K562 treated with DMSO at 1 percent for 24 hours (cell line): Measurements from ENCODE around the gene SHISA7. TPM values are rescaled to one million over a fixed set of nuclear protein-coding genes. Genes with fewer than 3 reads are reported as not detected.

ENCODE experiments used
- total RNA-seq: library from RNA; unstranded; fragments of 300-600 nt; gene quantifications from 2 replicates; pipeline ENCODE4 v1.2.3, GENCODE V29; 2022; ENCODE audit warnings: low read depth; ENCODE audit not compliant: insufficient read depth

SHISA7 gene
- total RNA-seq: 0.13 and 0.37 TPM in 2 replicates

DNA sequence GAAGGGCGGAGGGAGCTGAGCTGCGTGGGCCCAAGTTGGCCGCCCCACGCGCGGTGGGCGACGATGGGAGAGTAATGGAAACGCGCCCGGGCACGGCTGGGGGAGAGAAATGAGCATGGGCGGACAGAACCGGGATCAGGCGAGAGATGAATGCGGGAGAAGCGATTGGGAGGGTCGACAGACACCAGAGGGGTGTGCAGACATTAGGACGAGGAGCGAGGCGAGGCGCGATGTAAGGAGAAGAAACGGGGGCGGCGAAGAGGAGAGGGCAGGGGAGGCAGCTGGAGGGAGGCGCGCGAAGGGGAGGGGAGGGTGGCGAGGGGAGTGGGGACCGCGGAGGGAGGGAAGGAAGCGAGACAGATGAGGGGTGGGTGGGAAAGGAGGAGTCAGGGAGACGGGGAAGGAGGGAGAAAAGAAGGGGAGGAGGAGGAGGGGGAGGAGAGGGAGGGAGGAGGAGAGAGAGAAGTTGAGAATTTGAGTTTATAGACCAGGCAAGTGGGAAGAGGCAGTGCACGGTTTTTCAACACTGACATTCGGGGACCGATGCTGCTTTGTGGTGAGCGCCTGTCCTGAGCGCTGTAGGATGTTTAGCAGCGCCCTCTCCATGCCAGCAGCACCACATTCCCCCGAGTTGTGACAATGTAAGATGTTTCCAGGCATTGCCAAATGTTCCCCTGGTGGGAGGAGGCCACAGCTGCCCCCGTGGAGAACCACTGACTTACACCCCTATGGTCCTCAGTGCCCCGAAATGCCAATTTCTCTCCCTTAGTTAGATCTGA is at the start of gene SHISA7:
SHISA7 (minus strand) TSS at position 256 of the 779 bp plus-strand sequence. CDS start 437 bp downstream, outside the sequence.

DNA sequence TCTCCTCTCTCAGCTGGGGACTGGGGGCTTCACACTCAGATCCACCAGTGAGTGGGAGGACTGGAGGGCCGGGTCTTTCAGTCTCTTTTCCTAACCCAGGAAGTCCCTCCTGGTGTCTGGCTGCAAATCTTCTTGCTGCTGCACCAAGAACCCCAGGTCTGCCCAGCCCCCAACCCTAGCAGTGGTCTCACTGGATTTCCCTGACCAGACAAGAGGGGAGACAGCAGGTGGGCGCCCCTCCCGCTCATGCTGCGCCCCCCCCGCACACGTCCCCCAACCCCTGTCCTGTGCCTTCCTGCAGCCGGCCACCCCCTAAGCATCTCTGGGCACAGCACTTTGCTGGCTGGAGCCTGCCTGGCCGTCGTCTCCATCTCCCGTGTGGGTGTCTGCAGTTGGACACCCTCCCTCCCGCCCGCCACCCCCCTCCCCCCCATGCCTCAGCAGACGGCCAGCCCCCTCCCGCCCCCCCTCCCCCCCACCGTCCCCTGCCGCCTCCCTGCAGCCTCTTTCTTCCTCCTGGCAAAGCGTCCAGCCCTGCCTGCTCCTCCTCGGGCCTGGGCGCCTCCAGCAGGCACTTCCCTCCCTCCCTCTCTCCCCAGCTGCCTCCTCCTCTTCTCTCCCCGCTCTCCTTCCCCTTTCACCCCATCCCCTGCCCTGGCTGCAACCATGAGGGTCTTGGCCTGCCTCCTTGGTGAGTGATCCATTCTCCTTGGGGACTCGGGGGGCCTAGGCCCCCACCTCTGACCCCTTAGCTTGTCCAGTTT is 45.0 kb upstream of the SHISA7 start, which contains the start of gene SSC5D:
SSC5D (plus strand) TSS at position 513 of the 764 bp plus-strand sequence; CDS start at position 667, 154 bp downstream.

DNA sequence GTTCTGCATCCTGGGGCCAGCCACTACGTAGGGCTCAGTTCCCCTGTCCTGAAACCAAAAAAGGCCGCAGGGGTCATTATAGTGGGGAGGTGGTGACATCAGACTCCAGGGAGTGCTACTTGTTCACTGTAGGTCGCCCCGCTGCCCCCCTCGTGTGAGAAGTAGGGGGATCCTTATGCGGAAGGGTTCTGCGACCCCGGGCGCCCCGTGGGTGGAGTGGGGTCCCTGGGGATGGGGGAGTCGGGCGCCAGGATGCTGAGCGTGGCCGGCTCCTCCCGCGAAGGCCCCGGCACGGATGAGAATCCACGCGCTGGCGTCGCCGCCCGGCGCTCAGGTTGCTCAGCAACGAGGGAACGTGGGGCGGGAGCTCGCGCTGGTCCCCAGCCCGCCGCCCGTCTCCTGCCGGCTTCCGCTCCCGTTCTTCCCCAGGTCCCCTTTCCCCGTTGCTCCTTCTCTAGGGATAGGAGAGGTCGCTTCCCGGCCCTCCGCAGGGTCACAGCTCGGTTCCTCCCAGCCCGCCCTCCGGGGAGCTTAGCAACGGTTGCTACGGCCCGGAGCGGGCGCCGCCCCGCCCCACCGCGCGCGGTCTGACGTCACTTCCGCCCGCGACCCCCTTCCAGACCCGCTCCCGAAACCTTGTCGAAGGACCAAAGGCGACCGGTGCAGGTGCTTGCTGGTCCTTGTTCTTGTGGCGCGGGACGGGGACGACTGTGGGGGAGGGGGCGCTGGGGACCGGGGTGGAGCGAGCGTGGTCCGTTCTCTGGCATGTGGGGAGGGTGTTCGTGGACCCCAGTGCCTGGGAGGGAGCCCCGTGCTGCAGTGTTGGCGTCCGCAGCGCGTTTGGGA is 41.7 kb upstream of the SHISA7 start, which contains the start of gene NAT14:
NAT14 (plus strand) TSS at position 596 of the 846 bp plus-strand sequence. CDS start 521 bp downstream, outside the sequence.

DNA sequence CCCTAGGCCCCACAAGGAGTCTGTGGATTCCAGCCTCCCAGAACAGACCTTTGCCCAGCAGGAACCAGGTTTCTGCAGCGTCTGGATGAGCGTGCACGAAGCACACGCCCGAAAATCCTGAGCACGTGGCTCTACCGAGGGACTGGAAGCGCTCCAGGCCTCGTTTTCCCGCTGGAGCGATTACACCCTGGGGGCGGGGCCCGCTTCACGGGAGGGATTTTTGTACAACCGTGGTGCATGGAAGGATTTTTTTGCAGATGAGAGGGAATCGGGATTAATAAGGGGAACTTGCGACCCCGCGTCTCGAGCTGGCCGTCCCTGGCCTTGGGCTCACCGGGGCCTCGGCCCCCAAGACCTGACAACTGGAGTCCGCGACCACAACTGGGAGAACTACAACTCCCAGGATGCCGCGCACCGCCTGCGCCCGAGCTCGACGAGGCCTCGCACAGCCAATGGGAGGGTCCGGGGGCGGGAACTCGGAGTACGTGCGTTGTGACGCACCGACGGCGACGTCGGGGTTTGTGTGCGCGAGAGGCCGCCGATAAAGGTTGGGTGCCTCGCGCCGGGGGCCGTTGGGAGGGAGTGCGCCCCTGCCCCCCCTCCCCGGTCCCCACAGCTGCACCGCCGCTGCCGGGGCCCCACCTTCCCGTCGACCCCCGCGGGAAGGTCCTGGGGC is 33.1 kb upstream of the SHISA7 start, which contains the start of gene ZNF628:
ZNF628 (plus strand) TSS at position 518 of the 676 bp plus-strand sequence. CDS start 3,294 bp downstream, outside the sequence.

DNA sequence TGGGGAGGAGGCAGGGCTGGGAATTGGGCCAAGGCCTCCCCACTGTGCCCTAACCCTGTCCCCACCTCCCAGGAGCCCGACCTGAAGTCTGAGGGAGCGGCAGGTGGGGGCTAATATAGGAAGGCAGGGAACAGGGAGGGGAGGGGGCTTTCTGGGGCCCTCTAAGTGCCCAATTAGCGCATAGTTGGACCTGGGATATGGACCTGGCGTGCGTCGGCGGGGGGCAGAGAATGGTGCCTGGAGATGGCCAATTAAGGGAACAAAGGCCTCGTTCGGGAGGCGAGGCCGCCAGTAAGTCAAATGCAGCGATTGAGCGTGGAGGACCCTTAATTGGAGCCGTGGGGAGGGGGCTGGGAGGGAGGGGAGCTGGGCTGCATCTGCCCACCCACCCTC is 21.6 kb upstream of the SHISA7 start, which contains the start of gene C19orf85:
C19orf85 (minus strand) TSS at position 90 of the 393 bp plus-strand sequence. CDS start 197 bp downstream, outside the sequence.

DNA sequence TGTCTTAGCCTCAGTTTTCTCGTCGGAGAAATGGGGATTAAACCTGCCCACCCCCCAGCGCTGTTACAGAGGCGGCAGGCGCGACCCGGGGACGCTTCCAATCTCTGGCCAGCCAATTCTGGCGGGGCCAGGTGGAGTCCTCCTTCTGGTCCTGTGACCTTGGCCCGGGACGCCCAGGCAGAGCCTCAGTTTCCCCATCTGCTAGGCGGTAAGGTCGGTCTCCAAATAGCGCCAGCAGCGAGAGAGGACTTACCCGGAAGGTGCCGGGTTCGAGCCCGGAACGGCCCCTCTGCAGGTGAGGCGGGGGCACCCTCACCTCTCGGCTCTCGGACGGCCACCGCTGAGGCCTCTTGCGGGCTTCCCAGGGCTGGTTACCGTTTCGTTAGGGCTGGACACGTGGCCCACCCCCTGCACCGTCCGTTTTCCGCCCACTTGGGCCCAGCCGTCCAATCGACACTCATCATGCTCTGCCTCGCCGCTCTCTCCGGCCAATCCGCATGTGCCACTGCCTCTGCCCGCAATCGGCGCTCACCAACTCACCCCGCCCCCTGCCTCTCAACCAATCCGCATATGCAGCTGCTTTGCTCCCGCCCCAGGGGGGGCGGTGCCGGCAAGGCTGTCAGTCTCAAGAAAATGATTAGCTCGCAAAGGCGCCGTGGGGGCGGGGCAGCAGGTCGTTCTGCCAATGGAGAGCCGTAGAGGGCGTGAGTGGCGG is 18.3 kb upstream of the SHISA7 start, which contains the start of gene ISOC2:
ISOC2 (minus strand) TSS at position 384 of the 715 bp plus-strand sequence. CDS start 5,156 bp downstream, outside the sequence.

DNA sequence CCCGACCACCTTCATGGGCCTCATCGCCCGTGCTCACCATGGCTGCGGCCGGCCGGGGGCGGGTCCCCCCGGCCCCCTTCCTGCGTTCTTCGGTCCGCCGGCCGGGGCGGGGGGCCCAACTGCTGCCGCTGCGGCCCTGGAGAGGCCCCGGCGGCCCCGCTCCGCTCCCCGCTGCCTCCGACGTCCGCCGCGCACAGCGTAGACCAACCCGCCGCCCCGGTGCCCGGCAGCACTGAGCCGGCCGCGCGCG is 35.6 kb downstream of the SHISA7 start, which contains the start of gene UBE2S:
UBE2S (minus strand) TSS at position 239 of the 250 bp plus-strand sequence; CDS start at position 40, 199 bp downstream.

DNA sequence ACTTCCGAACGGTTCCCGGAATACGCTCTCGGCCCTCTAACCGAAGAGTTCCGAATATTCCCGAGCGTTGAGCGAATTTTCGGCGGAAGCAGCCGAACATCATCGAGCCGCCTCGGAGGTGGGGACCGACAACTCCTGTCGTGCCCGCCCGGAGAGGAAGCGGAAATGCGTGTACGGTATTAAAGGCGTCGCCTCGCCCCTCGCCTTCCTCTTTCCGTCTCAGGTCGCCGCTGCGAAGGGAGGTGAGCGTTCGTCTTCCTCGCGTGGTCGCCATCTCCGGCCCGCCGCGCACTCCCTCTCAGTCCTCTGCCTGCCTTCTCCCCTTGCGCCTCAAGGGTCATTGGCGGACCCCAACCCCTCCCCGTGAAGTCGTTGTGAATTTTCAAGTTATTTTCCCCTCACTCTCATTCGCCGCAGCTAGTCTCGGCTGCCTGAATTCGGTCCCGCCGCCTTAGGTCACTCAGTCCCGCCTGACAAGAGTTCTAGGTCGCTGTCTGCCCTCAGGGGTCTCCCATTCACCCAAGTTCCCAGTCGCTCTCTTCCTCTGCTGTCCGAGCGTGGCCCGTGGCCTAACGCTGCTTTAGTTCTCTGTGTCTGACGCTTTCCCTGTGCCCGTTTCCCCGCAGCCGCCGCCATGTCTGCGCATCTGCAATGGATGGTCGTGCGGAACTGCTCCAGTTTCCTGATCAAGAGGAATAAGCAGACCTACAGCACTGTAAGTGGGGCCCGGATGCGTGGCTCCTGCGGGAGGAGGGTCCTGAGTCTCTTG is 57.2 kb downstream of the SHISA7 start, which contains the start of gene RPL28:
RPL28 (plus strand) TSS at position 209 of the 769 bp plus-strand sequence; CDS start at position 635, 426 bp downstream.

DNA sequence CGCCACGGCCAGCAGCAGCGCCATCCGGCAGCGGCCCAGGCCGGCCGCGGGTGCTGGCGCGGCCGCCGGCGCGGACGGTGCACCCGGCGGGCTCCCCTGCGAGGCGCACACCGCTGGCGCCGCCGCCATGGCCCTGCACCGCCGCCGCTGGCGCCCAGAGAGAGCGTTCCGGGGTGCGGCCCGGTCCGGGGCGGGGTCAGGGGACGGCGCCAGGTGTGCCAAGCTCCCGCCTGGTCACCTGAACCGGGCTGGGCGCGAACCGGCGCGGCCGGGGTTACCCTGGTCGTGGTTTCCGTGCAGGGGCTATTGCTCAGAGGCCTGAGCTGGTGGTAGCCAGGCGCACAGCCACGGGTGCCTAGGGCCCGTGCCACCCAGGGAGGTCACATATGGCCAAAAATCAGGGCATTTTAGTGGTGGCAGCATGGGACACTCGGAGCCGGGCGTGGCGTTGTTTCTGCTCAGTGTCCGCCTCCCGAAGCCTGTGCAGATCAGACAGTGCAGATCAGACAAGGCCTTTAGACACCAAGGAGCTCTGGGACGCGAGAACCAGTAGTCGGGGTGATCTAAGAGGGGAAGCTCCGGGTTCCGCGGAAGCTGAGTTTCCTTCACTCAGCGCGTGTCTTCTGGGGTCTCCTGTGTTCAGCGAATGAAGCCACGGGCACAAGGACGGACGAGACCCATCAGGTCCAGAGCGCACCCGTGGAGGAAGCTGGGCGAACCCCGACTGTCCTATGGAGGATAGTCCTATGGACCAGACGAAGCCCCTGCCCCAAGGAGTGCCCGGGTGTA is 58.8 kb downstream of the SHISA7 start, which contains the start of gene TMEM238:
TMEM238 (minus strand) TSS at position 162 of the 789 bp plus-strand sequence; CDS start at position 129, 33 bp downstream.

Other genes with a start within 250 kb of the SHISA7 start
- gene PTPRH, start 233.8 kb downstream of the SHISA7 start, total RNA-seq: 28.3 and 33.7 TPM in 2 replicates
- gene TMEM86B, start 214.5 kb downstream of the SHISA7 start, total RNA-seq: 14.2 and 19.4 TPM in 2 replicates
- gene PPP6R1, start 184.3 kb downstream of the SHISA7 start, total RNA-seq: 109 and 112 TPM in 2 replicates
- 89.9 and 92.8 TPM in 2 replicates for gene HSPBP1, start 163.2 kb downstream of the SHISA7 start, total RNA-seq
- 7.4 and 8.4 TPM in 2 replicates for gene BRSK1, start 159.3 kb downstream of the SHISA7 start, total RNA-seq
- 3.5 and 3.8 TPM in 2 replicates for gene TMEM150B, start 118.0 kb downstream of the SHISA7 start, total RNA-seq
- 71.4 and 83.5 TPM in 2 replicates for gene KMT5C, start 103.4 kb downstream of the SHISA7 start, total RNA-seq
- gene COX6B2, start 88.6 kb downstream of the SHISA7 start, total RNA-seq: not detected in 2 replicates
- not detected in 2 replicates for gene GARIN5B, start 80.0 kb downstream of the SHISA7 start, total RNA-seq
- not detected in 2 replicates for gene IL11, start 72.8 kb downstream of the SHISA7 start, total RNA-seq
- gene TMEM190, start 66.5 kb downstream of the SHISA7 start, total RNA-seq: not detected in 2 replicates
- 6.7 and 9.3 TPM in 2 replicates for gene TMEM238, start 59.0 kb downstream of the SHISA7 start, total RNA-seq
- gene RPL28, start 57.4 kb downstream of the SHISA7 start, total RNA-seq: 3,982 and 4,146 TPM in 2 replicates
- 574 and 580 TPM in 2 replicates for gene UBE2S, start 35.5 kb downstream of the SHISA7 start, total RNA-seq
- gene ISOC2, start 18.3 kb upstream of the SHISA7 start, total RNA-seq: 89.2 and 101 TPM in 2 replicates
- gene C19orf85, start 21.5 kb upstream of the SHISA7 start, total RNA-seq: not detected in 2 replicates
- 24.8 and 40.1 TPM in 2 replicates for gene ZNF628, start 33.3 kb upstream of the SHISA7 start, total RNA-seq
- gene NAT14, start 41.9 kb upstream of the SHISA7 start, total RNA-seq: 42.4 and 59.4 TPM in 2 replicates
- gene SSC5D, start 45.1 kb upstream of the SHISA7 start, total RNA-seq: 0.81 and 2.3 TPM in 2 replicates
- not detected in 2 replicates for gene SBK2, start 93.8 kb upstream of the SHISA7 start, total RNA-seq
- gene SBK3, start 102.2 kb upstream of the SHISA7 start, total RNA-seq: 0.54 and 0.58 TPM in 2 replicates
- 21.0 and 21.2 TPM in 2 replicates for gene ZNF579, start 137.5 kb upstream of the SHISA7 start, total RNA-seq
- gene FIZ1, start 156.2 kb upstream of the SHISA7 start, total RNA-seq: 22.4 and 24.3 TPM in 2 replicates
- 36.7 and 51.4 TPM in 2 replicates for gene ZNF524, start 157.0 kb upstream of the SHISA7 start, total RNA-seq
- gene ZNF865, start 162.3 kb upstream of the SHISA7 start, total RNA-seq: 42.3 and 49.2 TPM in 2 replicates
- gene ZNF784, start 181.3 kb upstream of the SHISA7 start, total RNA-seq: 8.9 and 10.8 TPM in 2 replicates
- gene ZNF580, start 197.7 kb upstream of the SHISA7 start, total RNA-seq: 63.3 and 72.2 TPM in 2 replicates
- gene ZNF581, start 200.3 kb upstream of the SHISA7 start, total RNA-seq: 48.8 and 56.6 TPM in 2 replicates
- 39.6 and 48.7 TPM in 2 replicates for gene CCDC106, start 204.9 kb upstream of the SHISA7 start, total RNA-seq
- gene U2AF2, start 211.7 kb upstream of the SHISA7 start, total RNA-seq: 211 and 216 TPM in 2 replicates
- gene EPN1, start 231.9 kb upstream of the SHISA7 start, total RNA-seq: 131 and 133 TPM in 2 replicates